HepG2 (cell line): ENCODE measurements around the gene CNOT6. TPM values are rescaled to one million over a fixed set of nuclear protein-coding genes. Genes with fewer than 3 reads are reported as not detected.

ENCODE experiments used
- ARHGAP35 ChIP-seq: sonication (generic); formaldehyde crosslinking; IDR thresholded peaks from 2 replicates; pipeline ENCODE4 v1.9.0; 2022; ENCODE audit warnings: mild to moderate bottlenecking, inconsistent platforms, moderate library complexity, missing genetic modification reagents, borderline replicate concordance
- BCL6 ChIP-seq: IDR thresholded peaks from 2 replicates; pipeline ENCODE4 v1.6.1; 2016; ENCODE audit warnings: missing genetic modification reagents, missing compliant biosample characterization
- HNF4G ChIP-seq, 2 experiments: sonication (generic) in 1 of 2; formaldehyde crosslinking in 1 of 2; IDR thresholded peaks; 2 replicates each; pipeline versions ENCODE4 v1.4.0 to v1.6.1; 2011 to 2020; ENCODE audit warnings: borderline replicate concordance in 2 of 2, low read depth in 2 of 2, mild to moderate bottlenecking in 2 of 2, low read length in 1 of 2, missing genetic modification reagents in 1 of 2, moderate library complexity in 1 of 2
- KAT7 ChIP-seq: IDR thresholded peaks from 2 replicates; pipeline ENCODE4 v1.6.1; 2018; ENCODE audit warnings: borderline replicate concordance, missing compliant biosample characterization
- SAFB2 ChIP-seq: sonication (generic); formaldehyde crosslinking; IDR thresholded peaks from 2 replicates; pipeline ENCODE4 v1.5.1; 2020; ENCODE audit warnings: missing genetic modification reagents, low read depth, mild to moderate bottlenecking, borderline replicate concordance
- SSRP1 ChIP-seq: IDR thresholded peaks from 2 replicates; pipeline ENCODE4 v1.6.1; 2016; ENCODE audit warnings: control low read depth
- TFDP2 ChIP-seq: sonication (generic); formaldehyde crosslinking; IDR thresholded peaks from 2 replicates; pipeline ENCODE4 v1.4.0; 2020; ENCODE audit warnings: missing genetic modification reagents
- ZBTB42 ChIP-seq: sonication (generic); formaldehyde crosslinking; IDR thresholded peaks from 2 replicates; pipeline ENCODE4 v1.5.0; 2020; ENCODE audit warnings: mild to moderate bottlenecking, missing genetic modification reagents
- ZFP62 ChIP-seq: sonication (generic); formaldehyde crosslinking; IDR thresholded peaks from 2 replicates; pipeline ENCODE4 v1.4.0; 2020; ENCODE audit warnings: missing genetic modification reagents
- ZNF350 ChIP-seq: sonication (generic); formaldehyde crosslinking; IDR thresholded peaks from 2 replicates; pipeline ENCODE4 v1.4.0; 2020; ENCODE audit warnings: mild to moderate bottlenecking, low read depth, missing genetic modification reagents, borderline replicate concordance
- ZNF430 ChIP-seq: sonication (generic); formaldehyde crosslinking; IDR thresholded peaks from 2 replicates; pipeline ENCODE4 v1.9.0; 2021; ENCODE audit warnings: mild to moderate bottlenecking, missing genetic modification reagents
- ZNF674 ChIP-seq: sonication (generic); formaldehyde crosslinking; IDR thresholded peaks from 2 replicates; pipeline ENCODE4 v1.5.0; 2020; ENCODE audit warnings: low read depth, mild to moderate bottlenecking, missing genetic modification reagents
- ZNF709 ChIP-seq: sonication (generic); formaldehyde crosslinking; IDR thresholded peaks from 2 replicates; pipeline ENCODE4 v1.5.0; 2020; ENCODE audit warnings: mild to moderate bottlenecking, missing genetic modification reagents
- polyA plus RNA-seq, 8 experiments: library from polyadenylated mRNA; depleted of rRNA in 3 of 8; stranded (reverse) in 7 of 8; unstranded in 1 of 8; fragments of >200 nt; fragmentation: Illumina TruSeq in 4 of 8; extraction: Trizol in 4 of 8; gene quantifications; 2 replicates each; pipeline versions ENCODE4 v1.2.1 to v1.2.3, GENCODE V29; 2011 to 2016; ENCODE audit warnings: low read depth in 4 of 8, missing spikeins in 1 of 8, mixed read lengths in 1 of 8; ENCODE audit not compliant: insufficient read depth in 1 of 8
- total RNA-seq, 5 experiments: library from RNA; depleted of rRNA; stranded (reverse); fragments of >200 nt; fragmentation: Illumina TruSeq; extraction: Trizol; gene quantifications; 2 replicates each; pipeline ENCODE4 v1.2.3, GENCODE V29; 2016; ENCODE audit warnings: low read depth in 1 of 5
- TF ChIP-seq, protein P1 (sequence below): sonication (generic); formaldehyde crosslinking; IDR thresholded peaks from 2 replicates; pipeline ENCODE4 v1.4.0; 2020; ENCODE audit warnings: missing genetic modification reagents
- TF ChIP-seq, protein P2 (sequence below): sonication (generic); formaldehyde crosslinking; conservative IDR thresholded peaks from 2 replicates; pipeline ENCODE4 v1.4.0; 2020; ENCODE audit warnings: missing genetic modification reagents
- TF ChIP-seq, protein P3 (sequence below): sonication (generic); formaldehyde crosslinking; IDR thresholded peaks from 2 replicates; pipeline ENCODE4 v1.8.0; 2022; ENCODE audit warnings: missing genetic modification reagents, mild to moderate bottlenecking, borderline replicate concordance
- TF ChIP-seq, protein P4 (sequence below): sonication (generic); formaldehyde crosslinking; IDR thresholded peaks from 2 replicates; pipeline ENCODE4 v1.5.1; 2020; ENCODE audit warnings: mild to moderate bottlenecking, missing genetic modification reagents, borderline replicate concordance

Gene CNOT6
- total and polyA plus RNA-seq, 2 of the 13 experiments (the other 11 are each of a cell fraction or from before 2014, with no cell fraction given), result 8.8 to 9.1 TPM

DNA sequence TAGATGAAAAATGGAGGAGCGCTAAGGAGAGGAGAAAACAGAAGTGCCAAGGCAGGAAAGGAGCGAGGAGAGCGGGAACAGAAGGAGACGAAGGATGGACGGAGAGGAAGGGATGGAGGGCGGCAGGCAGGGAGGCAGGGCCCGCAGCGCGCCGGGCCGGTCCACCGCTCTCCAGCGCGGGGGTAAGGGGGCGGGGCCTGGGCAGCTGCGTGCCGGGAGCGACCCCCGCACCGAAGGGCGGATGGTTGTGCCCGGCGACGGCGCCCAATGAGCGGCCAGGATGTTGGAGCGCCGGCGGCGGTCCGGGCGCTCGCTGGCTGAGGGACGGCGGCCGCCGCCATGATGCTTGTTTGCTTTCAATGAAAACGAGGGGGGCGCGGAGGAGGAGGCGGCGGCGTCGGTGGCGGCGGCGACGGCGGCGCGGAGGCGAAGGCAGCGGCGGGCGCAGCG lies at the start of gene CNOT6 (continued):
- 0 out of 2 replicates have a peak, but pooled peaks have one; percentile 71 for TF ChIP-seq ZFP62 (CRISPR knock-in tag)
- TF ChIP-seq, protein P1, sequence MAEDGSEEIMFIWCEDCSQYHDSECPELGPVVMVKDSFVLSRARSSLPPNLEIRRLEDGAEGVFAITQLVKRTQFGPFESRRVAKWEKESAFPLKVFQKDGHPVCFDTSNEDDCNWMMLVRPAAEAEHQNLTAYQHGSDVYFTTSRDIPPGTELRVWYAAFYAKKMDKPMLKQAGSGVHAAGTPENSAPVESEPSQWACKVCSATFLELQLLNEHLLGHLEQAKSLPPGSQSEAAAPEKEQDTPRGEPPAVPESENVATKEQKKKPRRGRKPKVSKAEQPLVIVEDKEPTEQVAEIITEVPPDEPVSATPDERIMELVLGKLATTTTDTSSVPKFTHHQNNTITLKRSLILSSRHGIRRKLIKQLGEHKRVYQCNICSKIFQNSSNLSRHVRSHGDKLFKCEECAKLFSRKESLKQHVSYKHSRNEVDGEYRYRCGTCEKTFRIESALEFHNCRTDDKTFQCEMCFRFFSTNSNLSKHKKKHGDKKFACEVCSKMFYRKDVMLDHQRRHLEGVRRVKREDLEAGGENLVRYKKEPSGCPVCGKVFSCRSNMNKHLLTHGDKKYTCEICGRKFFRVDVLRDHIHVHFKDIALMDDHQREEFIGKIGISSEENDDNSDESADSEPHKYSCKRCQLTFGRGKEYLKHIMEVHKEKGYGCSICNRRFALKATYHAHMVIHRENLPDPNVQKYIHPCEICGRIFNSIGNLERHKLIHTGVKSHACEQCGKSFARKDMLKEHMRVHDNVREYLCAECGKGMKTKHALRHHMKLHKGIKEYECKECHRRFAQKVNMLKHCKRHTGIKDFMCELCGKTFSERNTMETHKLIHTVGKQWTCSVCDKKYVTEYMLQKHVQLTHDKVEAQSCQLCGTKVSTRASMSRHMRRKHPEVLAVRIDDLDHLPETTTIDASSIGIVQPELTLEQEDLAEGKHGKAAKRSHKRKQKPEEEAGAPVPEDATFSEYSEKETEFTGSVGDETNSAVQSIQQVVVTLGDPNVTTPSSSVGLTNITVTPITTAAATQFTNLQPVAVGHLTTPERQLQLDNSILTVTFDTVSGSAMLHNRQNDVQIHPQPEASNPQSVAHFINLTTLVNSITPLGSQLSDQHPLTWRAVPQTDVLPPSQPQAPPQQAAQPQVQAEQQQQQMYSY (CRISPR knock-in tag), result 0 out of 2 replicates have a peak, but pooled peaks have one; percentile 27
- no peak for TF ChIP-seq ZNF674 (CRISPR knock-in tag)
- peak; percentile 82 for TF ChIP-seq TFDP2
- TF ChIP-seq, protein P2, sequence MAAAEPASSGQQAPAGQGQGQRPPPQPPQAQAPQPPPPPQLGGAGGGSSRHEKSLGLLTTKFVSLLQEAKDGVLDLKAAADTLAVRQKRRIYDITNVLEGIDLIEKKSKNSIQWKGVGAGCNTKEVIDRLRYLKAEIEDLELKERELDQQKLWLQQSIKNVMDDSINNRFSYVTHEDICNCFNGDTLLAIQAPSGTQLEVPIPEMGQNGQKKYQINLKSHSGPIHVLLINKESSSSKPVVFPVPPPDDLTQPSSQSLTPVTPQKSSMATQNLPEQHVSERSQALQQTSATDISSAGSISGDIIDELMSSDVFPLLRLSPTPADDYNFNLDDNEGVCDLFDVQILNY, result 0 out of 2 replicates have a peak, but pooled peaks have one; percentile 46
- peak; percentile 44 for TF ChIP-seq BCL6 (CRISPR knock-in tag)
- no peak for TF ChIP-seq SAFB2 (CRISPR knock-in tag)
- TF ChIP-seq ARHGAP35 (CRISPR knock-in tag), result no peak
- TF ChIP-seq, protein P3, sequence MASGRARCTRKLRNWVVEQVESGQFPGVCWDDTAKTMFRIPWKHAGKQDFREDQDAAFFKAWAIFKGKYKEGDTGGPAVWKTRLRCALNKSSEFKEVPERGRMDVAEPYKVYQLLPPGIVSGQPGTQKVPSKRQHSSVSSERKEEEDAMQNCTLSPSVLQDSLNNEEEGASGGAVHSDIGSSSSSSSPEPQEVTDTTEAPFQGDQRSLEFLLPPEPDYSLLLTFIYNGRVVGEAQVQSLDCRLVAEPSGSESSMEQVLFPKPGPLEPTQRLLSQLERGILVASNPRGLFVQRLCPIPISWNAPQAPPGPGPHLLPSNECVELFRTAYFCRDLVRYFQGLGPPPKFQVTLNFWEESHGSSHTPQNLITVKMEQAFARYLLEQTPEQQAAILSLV (CRISPR knock-in tag), result peak; percentile 42; the same call in 1 of the 2 replicates
- TF ChIP-seq ZNF350, result 0 out of 2 replicates have a peak, but pooled peaks have one; percentile 35
- no peak for TF ChIP-seq HNF4G (IDR thresholded peaks at IDR 0.05; ENCODE audit: borderline replicate concordance, low read depth, low read length)
- TF ChIP-seq HNF4G (CRISPR knock-in tag; IDR thresholded peaks at IDR 0.05; ENCODE audit: borderline replicate concordance, low read depth), result no peak
- no peak for TF ChIP-seq ZBTB42 (CRISPR knock-in tag)
- 0 out of 2 replicates have a peak, but pooled peaks have one; percentile 79 for TF ChIP-seq KAT7
- TF ChIP-seq, protein P4, sequence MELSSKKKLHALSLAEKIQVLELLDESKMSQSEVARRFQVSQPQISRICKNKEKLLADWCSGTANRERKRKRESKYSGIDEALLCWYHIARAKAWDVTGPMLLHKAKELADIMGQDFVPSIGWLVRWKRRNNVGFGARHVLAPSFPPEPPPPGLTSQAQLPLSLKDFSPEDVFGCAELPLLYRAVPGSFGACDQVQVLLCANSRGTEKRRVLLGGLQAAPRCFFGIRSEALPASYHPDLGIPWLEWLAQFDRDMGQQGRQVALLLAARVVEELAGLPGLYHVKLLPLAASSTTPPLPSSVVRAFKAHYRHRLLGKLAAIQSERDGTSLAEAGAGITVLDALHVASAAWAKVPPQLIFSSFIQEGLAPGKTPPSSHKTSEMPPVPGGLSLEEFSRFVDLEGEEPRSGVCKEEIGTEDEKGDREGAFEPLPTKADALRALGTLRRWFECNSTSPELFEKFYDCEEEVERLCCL, result no peak
- TF ChIP-seq SSRP1 (CRISPR knock-in tag), result no peak
- TF ChIP-seq ZNF430 (CRISPR knock-in tag), result peak; percentile 61; the same call in 1 of the 2 replicates
- no peak for TF ChIP-seq ZNF709 (CRISPR knock-in tag)
